HG02571 (cell line): ENCODE measurements around the gene APOBEC3A.

Source experiments
- ATAC-seq: cut with Tn5 transposase; IDR thresholded peaks from one replicate; pipeline ENCODE4 v1.9.1; 2021; ENCODE audit warnings: mild to moderate bottlenecking, moderate library complexity; ENCODE audit not compliant: unreplicated experiment

APOBEC3A gene

DNA sequence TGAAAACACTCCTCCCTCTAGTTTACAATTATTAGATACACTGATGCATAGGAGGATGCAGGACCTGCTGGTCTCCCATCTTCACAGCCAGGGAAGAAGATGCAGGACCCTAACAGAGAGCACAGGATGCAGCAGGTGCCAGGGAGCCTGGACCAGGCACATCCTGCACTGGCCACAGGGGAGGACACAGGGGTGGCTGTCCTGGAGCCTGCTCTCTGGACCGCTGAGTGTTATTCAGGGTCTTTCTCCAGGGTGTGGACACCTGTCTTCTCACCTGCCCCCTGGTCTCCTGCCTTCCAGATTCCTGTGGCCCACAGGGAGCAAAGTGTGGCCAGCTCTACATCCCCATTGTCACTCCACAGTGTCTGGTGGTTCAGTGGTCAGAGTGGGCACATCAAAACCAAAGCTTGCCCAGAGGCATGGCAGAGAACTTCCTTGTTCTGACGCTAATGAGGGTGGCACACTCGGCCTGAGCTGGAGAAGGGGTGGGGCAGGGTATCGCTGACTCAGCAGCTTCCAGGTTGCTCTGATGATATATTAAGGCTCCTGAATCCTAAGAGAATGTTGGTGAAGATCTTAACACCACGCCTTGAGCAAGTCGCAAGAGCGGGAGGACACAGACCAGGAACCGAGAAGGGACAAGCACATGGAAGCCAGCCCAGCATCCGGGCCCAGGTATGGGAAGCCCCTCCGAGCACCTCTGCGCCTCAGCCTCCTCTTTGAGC is at the start of gene APOBEC3A:
Gene APOBEC3A, plus strand, starts transcription at position 564 of the 725 bp plus-strand sequence. Its CDS starts 83 bp downstream, at position 647.
- ATAC-seq, result no peak

DNA sequence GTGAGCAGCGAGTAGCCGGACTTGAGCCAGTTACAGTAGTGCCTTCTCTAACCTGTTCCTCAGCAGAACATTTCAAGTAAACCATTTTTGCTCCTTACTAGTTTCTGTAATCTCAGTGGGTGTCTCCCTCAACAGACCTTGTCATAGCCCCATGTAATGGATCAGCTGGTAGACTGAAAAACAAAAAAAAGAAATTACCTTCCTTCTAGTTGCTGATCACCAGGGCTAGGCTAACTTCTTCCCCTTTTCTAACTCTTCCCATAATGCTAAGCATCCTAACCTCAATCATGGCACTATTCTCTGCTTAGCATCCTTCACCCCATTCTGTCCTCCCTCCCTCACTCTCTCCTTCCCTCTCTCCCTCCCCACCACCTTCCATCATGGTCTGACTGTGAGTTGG is 49.6 kb upstream of the APOBEC3A start:
- ATAC-seq, result no peak

DNA sequence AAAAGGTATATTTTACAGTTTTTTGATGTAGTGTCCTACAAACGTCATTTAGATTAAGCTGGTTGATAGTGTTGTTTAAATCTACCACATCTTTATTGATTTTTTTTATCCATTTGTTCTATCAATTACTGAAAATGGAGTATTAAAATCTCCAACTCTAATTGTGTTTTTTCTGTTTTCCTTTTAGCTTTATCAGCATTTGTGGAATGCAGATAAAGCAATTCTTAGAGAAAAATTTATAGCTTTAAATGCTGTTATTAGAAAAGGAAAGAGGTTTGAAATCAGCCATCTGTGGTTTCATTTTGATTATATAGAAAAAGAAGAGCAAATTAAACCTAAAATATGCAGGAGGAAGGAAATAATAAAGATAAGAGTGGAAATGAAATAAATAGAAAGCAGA is 46.0 kb upstream of the APOBEC3A start:
- no peak for ATAC-seq

DNA sequence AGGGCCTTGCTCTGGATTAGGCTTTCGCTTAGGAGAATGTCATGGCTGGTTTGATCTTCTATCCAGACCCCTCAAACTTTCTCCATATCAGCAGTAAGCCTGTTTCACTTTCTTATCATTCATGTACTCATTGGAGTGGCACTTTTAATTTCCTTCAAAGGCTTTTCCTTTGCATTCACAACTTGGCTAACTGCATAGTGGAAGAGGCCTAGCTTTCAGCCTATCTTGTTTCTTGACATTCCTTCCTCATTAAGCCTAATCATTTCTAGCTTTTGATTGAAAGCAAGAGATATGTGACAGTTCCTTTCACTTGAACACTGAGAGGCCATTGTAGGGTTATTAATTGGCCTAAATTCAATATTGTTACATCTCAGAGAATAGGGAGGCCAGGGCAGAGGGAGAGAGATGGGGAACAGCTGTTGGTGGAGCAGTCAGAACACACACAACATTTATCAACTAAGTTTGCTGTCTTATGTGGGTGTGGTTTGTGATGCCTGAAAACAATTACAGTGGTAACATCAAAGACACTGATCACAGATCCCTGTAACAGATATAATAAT is 37.7 kb upstream of the APOBEC3A start:
- ATAC-seq, result no peak

DNA sequence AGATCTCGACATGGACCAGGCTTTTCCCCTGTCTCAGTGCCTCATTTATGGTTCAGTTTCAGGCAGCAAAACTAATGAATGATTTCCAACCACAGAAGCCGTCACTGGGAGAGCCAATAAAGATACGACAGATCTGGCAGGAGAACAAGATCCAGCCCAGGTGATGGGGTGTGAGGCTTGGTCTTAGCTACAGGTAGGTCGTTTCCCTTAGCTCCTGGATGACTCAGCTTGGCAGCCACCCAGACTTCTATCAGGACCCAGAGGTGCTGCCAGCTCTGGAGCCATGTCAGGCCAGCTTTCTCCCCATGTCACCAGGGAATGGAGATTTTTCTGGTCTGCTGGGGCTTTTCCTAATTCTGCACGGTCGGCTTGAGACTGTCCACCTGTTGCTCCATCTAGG is 36.3 kb upstream of the APOBEC3A start:
- no peak for ATAC-seq

DNA sequence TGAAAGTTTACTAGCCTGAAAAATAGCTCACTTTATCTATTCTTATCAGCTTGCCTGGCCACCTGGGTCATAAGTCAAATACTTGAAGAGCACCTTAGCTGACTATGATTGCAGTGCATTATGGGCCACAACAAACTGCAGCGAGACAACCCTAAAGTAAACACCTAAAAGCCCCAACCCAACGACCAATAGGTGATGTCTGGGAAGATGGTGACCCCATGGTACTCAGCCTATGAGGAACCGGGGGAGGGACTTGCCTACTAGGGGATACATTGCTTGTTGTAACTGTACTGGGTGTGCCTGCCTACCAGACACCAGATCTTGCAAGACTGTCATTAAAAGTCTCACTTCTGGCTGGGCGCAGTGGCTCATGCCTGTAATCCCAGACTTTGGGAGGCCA is 35.6 kb upstream of the APOBEC3A start:
- ATAC-seq, result no peak

DNA sequence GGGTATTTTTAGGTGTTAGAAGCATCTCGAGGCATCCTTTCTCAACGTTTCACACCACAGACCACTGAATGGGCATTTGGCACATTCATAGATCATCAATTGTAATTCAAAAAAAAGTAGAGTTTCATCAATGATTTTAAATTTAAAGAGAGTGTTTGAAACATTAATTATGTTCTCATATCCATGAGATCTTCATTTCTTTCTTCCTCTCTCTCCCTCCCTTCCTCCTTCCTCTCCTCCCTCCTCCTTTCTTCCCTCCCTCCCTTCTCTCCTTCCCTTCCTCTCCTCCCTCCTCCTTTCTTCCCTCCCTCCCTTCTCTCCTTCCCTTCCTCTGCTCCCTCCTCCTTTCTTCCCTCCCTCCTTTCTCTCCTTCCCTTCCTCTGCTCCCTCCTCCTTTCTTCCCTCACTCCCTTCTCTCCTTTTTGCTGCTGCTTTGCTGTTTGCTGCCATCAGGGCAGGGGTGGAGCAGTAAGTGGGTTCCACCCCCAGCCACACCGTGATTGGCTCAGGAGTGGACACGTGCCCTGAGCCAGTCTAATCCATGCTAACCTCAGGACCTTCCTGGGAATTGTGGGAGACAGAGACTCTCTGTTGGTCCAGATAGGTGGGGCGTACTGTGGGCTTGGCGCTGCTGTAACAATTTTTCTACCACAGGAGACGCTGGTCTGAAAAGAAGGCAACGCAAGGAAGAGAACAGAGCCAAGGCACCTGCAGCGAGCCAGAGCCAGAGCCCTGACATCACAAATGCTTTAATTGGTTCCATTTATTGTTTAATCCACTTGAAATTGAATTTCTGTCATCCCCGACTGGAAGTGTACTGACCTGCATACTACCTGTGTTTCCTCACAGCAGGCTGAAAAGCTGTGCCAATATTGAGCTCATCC is 33.7 kb upstream of the APOBEC3A start:
- ATAC-seq, result no peak

DNA sequence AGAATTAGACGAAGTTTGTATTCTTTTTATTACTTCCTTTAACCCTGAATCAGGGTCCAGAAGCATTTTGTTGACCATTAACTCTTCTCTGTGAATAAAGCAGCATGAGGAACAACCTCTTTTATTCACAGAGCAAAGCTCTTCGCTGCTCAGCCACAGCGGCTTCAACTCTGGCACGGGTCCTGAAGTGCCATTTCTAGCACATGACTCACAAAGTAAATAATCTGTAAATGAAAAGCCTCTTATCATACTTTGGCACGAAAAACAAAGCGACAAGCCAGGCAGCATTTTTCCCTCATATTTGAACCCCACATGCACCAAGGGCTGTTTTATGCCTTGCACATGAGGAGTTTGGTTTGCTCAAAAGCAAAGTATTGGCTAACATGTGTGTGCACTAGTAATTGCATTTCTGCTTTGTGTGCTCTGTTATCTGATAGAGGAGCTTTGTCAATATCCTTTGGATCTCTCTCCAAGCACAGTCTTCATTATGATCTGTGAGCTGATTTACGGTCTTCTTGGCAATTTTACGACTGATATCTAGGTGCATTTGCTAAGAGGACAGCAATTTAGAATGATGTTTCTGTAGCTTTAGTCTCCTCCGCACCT is 33.0 kb upstream of the APOBEC3A start:
- no peak for ATAC-seq

DNA sequence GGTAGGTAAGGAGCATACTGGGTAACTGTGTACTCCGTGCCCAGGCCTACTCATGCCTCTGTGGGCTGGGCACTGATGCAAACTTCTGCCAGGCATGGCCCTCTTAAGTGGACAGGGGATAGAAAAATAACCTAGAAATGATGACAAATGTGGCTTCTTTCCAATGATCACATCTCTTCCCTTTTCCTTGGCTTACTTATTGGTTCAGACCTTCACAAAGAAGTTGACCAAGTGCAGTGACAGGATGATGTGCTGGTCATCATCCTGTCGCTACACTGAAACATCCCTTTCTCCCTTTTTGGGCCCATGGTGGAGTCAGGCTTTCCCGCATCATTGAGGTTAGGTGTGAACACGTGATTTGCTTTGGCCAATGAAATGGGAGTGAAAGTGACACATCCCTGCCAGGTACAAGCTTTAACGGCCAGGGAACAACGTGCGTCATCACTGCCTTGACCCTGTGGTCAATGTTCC is 31.8 kb upstream of the APOBEC3A start:
- no peak for ATAC-seq

DNA sequence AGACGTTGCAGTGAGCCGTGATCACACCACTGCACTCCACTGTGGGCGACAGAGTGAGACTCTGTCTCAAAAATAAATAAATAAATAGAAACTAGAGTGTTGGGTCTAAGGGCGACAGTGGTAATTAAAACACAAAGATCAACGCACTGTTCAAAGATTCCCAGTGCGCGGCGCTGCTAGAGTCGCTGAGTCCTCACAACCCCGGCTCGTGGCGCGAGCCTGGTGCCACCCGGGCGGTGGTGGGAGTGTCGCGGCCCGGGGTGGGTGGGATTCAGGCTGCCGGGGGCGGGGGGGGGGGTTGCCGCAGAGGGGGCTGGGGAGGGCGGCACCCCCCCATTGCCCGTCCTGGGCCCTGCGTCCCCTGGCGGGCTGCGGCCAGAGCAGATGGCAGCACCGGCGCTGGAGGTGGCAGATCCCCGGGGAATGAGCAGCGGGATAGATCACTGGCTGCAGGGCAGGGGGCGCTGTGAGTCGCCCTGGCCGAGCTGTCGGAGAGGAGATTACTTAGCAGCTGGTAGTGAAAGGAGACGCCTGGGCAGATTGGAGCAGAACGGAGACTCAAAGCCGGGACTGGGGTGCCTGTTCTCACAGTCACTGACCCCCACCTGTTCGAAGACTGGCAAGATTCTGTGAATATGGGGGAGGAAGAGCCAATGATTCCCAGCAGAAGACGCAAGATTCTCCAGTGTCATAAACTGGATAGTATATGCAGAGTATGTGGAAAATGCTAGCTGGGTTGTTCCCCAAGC is 30.2 kb upstream of the APOBEC3A start:
- ATAC-seq, result no peak

DNA sequence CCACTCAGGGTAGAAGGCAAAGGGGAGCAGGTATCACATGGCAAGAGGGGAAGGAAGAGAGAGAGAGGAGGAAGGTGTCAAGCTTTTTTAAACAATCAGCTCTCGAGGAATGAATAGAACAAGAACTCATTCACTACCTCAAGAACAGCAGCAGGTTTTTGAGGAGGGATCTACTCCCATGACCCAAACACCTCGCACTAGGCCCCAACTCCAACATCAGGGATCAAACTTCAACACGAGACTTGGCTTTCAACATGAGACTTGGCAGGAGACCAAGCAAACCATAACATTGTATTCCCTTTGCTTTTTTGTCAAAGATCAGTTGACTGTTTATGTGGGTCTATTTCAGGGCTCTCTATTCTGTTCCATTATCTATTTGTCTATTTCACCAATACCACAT is 26.9 kb upstream of the APOBEC3A start:
- no peak for ATAC-seq

DNA sequence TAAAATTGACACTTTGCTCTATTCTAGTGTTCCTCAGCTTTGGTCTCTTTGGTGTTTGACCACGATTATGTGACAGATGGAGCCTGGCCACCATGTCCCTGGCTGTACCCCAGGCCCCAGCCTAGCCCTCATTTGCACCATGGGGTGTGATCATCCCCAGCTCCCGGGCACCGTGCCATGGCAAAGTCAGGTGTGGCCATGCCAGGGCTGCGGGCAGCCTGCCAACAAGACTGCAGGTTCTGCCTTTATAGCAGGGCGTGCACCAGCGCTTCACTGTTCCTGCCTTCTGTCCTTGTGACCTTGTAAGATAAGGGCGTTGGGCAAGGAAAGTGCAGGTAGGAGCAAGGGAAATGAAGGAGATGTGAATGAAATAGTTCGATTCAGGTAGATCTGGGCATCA is 22.4 kb upstream of the APOBEC3A start:
- no peak for ATAC-seq

DNA sequence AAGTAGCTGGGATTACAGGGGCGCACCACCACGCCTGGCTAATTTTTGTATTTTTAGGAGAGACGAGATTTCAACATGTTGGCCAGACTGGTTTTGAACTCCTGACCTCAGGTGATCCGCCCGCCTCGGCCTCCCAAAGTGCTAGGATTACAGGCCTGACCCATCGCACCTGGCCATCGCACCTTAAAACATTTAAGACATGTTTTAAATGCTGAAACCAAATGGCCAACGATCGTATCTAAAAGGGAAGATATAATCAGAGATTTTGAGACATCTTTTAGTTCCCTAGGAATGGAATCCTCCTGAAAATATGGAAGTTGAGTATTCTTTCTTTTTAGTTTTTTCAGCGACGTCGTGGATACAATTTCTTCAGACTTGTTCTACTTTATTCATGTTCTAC is 21.8 kb upstream of the APOBEC3A start:
- ATAC-seq, result no peak

DNA sequence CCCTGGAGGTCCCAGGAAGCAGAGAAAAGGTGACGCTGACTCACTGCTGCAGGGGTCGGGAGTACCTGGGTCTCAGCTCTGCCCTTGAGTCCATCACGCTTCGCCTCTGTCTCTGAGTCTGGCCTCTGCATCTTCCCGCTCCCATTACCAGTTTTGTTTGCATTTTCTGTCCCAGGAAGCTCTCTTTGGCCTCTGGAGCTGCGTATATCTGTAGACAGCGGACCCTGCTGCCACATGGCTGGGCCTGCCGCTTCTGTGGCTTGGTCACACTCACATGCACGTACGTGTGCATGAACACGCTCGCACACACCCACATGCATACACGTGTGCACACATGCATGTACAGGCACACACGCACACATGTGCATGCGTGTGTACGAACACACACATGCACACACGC is 20.8 kb upstream of the APOBEC3A start:
- ATAC-seq, result no peak

DNA sequence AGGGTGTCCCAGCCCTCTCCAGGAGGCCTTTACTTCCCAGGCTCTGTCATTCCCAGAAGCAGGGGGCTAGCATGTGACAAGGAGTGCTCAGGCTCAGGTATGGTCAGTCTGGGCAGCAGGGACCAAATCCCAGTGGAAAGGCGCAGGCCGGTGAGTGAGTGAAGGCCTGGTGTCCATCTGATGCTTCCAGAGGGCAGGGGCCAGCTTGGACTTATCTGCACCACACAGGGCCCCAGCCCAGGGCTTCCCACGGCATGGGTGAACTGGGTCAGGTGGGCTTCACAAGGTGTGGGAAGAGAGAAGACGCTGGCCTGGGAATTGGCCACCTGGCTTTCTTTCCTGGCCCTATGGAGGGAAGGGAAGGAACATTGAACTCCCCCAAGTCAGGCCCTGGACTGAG is 20.4 kb upstream of the APOBEC3A start:
- ATAC-seq, result no peak

DNA sequence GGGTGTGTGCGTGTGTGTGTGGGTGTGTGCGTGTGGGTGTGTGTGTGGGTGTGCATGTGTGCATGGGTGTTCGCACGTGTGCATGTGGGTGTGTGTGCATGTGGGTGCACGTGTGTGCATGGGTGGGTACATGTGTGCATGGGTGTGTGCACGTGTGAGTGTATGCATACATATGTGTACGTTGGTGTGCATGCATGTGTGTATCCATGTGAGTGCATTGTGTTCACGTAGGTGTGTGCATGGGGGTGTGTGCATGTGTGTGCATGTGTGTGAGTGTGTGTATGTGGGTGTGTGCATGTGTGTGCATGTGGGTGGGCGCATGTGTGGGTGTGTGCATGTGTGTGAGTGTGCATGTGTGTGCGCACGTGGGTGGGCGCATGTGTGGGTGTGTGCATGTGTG is 19.9 kb upstream of the APOBEC3A start:
- no peak for ATAC-seq

DNA sequence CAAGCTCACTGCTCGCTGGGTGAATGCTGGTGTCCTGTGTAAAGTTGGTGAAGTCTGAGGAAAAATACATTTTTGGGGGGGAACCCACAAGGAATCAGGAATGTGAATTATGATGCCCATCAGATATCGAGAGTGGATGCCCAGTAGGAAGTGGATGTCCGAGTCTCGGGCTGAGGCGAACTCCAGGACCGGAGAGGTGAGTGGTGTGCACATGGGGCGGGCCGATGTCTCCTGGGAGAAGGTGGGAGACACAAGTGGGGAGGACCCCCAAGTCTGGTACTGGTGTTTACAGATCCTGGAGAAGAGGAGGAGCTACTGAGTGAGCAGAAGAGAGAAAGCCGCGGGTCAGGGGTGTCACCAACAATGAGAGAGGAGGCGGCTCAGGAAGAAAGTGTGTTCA is 19.2 kb upstream of the APOBEC3A start:
- no peak for ATAC-seq

DNA sequence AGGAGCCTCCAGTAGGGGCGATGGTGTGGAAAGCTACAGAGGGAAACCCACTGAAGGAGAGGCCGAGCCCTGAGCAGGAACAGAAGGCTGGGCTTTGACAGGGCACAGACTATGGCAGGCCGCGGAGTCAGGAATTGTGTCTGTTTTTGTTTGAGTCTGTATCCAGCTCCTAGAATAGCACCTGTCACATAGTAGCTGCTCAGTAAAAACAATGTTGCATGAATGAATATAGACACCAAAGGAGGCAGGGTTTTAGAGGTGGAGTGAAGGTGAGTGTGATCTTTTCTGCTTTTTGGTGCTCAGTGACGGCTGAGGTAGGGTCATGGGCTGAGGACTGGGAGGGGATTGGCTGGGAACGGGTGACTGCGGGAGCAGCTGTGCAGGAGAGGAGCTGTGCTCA is 18.5 kb upstream of the APOBEC3A start:
- no peak for ATAC-seq

DNA sequence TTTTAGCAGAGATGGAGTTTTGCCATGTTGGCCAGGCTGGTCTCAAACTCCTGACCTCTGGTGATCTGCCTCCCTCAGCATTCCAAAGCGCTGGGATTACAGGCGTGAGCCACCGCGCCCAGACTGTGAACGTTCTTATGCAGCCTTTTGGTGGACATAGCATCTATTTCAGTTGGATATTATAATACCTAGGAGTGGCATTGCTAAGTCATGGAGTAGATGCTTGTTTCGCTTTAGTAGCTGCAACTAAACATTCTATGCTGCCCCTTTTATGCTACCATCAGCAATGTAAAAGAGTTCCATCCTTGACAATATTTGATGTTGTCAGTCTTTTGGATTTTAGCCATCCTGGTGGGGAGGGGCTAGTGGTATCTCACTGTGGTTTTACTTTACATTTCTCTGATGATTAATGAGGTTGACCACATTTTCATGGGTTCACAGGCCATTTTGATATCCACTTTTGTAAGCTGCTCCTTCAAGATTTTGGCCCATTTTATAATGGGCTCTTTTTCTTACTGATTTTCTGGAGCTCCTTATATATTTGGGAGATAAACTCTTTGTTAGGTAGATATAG is 16.5 kb upstream of the APOBEC3A start:
- ATAC-seq, result no peak

DNA sequence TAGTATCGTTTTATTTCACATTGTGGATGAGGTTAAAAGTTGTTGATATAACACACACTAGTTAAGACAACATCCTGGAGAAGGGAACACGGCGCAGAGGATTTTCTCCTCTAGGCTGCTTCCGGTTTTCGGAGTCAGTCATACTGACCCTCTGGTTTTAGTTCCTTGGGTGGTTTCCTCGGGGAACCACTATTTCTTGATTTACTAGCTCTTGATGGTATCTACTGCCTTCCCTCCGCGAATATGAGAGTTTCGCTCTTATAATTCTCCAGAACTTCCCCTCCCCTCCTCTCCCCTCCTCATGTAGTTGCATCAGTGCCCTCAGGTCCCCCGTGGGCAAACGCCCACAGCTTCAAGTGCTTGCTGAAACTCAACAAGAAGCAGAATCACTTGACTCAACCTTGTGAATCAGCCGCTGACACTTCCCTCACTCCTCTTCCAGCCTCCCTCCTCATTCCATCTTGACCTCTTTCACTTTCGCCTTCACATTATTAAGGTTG is 15.9 kb upstream of the APOBEC3A start:
- ATAC-seq, result no peak
